ENCODE results near the gene CCDC107.
"Not testable (repeated sequence)": the region's sequence is repeated elsewhere in the genome, so short reads cannot be mapped to it uniquely, and the experiment has no call there.

The CCDC107 gene

GRCh38 chr9:35658137-35658967, at the start of gene CCDC107:
TSS of gene CCDC107 (plus strand) at chr9:35658292. CDS start at chr9:35658380, 88 bp downstream.
- peak; percentile 89 for DNase-seq

GRCh38 chr9:35609001-35609819, 48.9 kb upstream of the CCDC107 start:
- no peak for DNase-seq

- DNase-seq, result no peak
Measured at GRCh38 chr9:35609820-35610163, 48.3 kb upstream of the CCDC107 start.

GRCh38 chr9:35611230-35611797, 46.8 kb upstream of the CCDC107 start:
- DNase-seq, result peak; percentile 27

GRCh38 chr9:35612066-35612465, 46.0 kb upstream of the CCDC107 start:
- not testable (repeated sequence) for DNase-seq

- no peak for DNase-seq
Measured at GRCh38 chr9:35612843-35613242, 45.2 kb upstream of the CCDC107 start.

GRCh38 chr9:35615981-35616680, 42.0 kb upstream of the CCDC107 start:
- peak; percentile 79 for DNase-seq

- peak; percentile 57 for DNase-seq
Measured at GRCh38 chr9:35616681-35617459, 41.2 kb upstream of the CCDC107 start.

- DNase-seq, result no peak
Measured at GRCh38 chr9:35617548-35617947, 40.5 kb upstream of the CCDC107 start.

GRCh38 chr9:35618325-35618727, 39.8 kb upstream of the CCDC107 start, which contains the start of gene CD72:
TSS of gene CD72 (minus strand) at chr9:35618413. CDS start at chr9:35618303, 110 bp downstream.
- DNase-seq, result no peak

GRCh38 chr9:35618854-35619799, 39.0 kb upstream of the CCDC107 start:
- no peak for DNase-seq

GRCh38 chr9:35619800-35620158, 38.3 kb upstream of the CCDC107 start:
- DNase-seq, result no peak

GRCh38 chr9:35627575-35627974, 30.5 kb upstream of the CCDC107 start:
- DNase-seq, result no peak

GRCh38 chr9:35628389-35628991, 29.6 kb upstream of the CCDC107 start:
- no peak for DNase-seq

- DNase-seq, result no peak
Measured at GRCh38 chr9:35629597-35629996, 28.5 kb upstream of the CCDC107 start.

- no peak for DNase-seq
Measured at GRCh38 chr9:35635730-35636129, 22.4 kb upstream of the CCDC107 start.

GRCh38 chr9:35636135-35636876, 21.8 kb upstream of the CCDC107 start:
- no peak for DNase-seq

- not testable (repeated sequence) for DNase-seq
Measured at GRCh38 chr9:35636877-35637246, 21.2 kb upstream of the CCDC107 start.

GRCh38 chr9:35637427-35637955, 20.6 kb upstream of the CCDC107 start:
- DNase-seq, result not testable (repeated sequence)

- DNase-seq, result not testable (repeated sequence)
Measured at GRCh38 chr9:35638751-35639150, 19.3 kb upstream of the CCDC107 start.

Measured in NCI-H146 (cell line).